ENCODE measurements around the gene CDH23.
A peak's percentile ranks its signal among the peaks of the same experiment; 100 is the strongest.

Gene CDH23

GRCh38 chr10:71767420-71768035, 370.8 kb downstream of the CDH23 start:
- DNase-seq: no peak

- DNase-seq: no peak
Measured at GRCh38 chr10:71769279-71769823, 372.6 kb downstream of the CDH23 start.

DNA sequence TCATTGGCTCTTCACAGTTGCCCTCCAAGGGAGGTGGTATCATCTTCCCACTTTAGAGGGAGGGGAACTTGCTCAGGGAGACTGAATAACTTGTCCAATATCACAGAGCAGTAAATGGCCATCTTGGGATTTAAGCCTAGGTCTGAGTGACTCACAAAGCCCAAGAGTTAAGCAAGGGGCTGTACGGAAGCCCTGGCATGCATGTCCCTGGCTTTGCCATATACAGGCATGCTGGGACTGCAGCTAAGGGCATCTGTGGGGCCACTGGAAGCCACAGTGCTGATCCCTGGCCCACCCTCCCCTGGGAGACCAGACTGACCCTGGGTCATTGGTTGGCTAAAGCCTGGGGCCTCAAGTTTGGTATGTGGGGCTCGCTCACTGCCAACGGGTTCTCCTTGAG, 373.5 kb downstream of the CDH23 start:
- no peak for DNase-seq

DNA sequence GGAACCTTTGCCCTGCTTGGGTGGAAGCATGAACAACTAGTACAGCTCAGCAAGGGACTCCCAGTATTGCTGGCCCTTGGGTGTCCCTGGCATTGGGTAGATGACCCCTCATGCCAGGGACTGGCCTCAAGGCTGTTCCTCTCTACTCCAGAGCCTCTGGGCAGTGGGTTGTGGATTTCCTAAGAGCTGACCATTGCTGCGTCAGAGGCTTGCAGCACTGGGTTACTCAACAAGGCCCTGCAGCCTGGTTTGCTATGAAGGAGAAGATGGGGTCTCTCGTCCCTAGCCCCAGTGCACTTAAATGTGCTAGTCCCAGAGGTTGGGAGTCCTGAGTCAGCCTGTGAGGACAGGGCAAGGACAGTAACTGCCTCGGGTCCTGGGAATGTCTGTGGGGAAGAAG, 374.1 kb downstream of the CDH23 start:
- no peak for DNase-seq

GRCh38 chr10:71771204-71771603, 374.5 kb downstream of the CDH23 start:
- DNase-seq: no peak

GRCh38 chr10:71771821-71772617, 375.3 kb downstream of the CDH23 start:
- peak; percentile 27 for DNase-seq

DNA sequence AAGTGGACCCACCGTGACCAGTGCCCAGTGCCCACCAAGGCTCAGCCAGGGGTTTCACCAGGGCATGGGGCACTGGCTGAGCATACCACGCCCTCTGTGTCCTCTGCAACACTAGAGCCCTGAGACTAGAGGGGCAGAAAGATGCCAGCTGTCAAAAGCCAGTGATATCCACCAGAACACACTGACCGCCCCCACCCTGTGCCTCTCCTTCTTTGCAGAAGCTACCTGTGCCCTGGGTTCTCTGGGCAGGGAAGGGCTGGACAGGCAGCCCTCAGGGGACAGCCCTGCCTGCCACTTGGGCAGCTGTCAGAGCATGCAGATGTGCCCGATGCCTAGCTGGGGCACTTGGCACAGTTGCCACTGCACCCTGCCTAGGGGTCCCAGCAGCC, 376.1 kb downstream of the CDH23 start:
- DNase-seq: no peak

GRCh38 chr10:71773221-71773971, 376.7 kb downstream of the CDH23 start, which contains the start of gene VSIR:
Gene VSIR (minus strand): TSS chr10:71773520. CDS start chr10:71773439, 81 bp downstream.
- peak; percentile 91 for DNase-seq

- DNase-seq: no peak
Measured at GRCh38 chr10:71774916-71775702, 378.4 kb downstream of the CDH23 start.

GRCh38 chr10:71776481-71776925, 379.8 kb downstream of the CDH23 start:
- no peak for DNase-seq

GRCh38 chr10:71777213-71777985, 380.7 kb downstream of the CDH23 start:
- no peak for DNase-seq

- DNase-seq: no peak
Measured at GRCh38 chr10:71778071-71778825, 381.5 kb downstream of the CDH23 start.

GRCh38 chr10:71779641-71780040, 382.9 kb downstream of the CDH23 start:
- no peak for DNase-seq

GRCh38 chr10:71780156-71780555, 383.4 kb downstream of the CDH23 start:
- DNase-seq: no peak

- no peak for DNase-seq
Measured at GRCh38 chr10:71780719-71781118, 384.0 kb downstream of the CDH23 start.

DNA sequence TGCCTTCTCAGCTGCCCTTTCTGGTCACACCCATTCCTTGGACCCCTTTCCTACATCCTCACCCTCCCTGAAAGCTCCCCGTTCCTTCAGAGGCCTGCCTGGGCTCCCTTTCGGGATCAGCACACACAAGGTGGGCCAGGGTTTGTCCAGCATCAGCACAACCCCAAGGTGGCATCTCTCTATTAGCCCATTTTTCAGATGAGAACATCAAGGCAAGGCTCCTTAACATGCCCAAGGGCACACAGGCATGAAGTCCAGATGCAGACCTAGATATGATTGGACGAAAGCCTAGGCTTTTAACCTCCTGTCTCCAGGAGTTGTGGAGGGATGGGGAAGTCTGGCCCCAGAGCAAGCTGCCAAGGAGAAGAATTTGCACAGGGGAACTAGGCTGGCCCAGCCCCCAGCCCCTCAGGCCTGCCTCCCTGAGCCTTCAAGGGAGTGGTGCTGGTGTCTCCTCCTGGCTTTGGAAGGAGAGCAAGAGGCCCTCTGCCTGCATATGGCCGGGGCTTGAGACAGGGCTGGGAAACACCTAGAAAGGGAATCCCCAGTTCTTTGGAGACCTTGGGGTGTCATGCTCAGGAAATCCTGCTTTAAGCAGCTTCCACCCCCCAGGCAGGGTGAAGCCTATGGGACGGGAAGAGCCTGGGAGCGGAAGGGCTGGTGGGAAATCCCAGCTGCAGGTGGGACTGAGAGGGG, 385.6 kb downstream of the CDH23 start:
- DNase-seq: no peak

DNA sequence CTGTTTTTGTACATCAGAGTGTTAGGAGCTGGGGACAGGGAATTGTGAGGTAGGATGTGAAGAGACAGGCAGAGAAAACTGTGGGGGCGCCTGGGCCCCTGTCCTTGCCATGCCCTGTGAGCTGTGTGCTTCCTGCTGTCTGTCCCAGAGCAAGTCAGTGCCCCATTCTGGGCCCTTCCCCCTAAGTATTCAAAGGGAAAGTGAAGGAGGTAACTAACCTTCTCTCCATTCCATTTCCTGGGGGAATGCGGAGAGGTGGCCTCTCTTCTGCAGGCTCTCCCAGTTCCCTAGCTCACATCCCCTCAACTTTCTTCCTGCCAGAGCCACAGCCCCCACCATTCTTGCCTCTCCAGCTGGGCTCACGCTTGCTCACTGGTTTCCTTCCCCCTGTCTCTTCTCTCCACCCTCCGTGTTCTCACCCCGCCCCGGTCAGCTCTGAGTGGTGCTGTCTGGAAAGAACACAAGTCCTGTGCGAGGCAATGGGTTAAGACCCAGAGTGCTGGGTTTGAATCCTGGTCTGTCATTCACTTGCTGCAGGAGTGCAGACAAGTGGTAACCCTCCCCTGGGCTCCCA, 386.3 kb downstream of the CDH23 start:
- no peak for DNase-seq

DNA sequence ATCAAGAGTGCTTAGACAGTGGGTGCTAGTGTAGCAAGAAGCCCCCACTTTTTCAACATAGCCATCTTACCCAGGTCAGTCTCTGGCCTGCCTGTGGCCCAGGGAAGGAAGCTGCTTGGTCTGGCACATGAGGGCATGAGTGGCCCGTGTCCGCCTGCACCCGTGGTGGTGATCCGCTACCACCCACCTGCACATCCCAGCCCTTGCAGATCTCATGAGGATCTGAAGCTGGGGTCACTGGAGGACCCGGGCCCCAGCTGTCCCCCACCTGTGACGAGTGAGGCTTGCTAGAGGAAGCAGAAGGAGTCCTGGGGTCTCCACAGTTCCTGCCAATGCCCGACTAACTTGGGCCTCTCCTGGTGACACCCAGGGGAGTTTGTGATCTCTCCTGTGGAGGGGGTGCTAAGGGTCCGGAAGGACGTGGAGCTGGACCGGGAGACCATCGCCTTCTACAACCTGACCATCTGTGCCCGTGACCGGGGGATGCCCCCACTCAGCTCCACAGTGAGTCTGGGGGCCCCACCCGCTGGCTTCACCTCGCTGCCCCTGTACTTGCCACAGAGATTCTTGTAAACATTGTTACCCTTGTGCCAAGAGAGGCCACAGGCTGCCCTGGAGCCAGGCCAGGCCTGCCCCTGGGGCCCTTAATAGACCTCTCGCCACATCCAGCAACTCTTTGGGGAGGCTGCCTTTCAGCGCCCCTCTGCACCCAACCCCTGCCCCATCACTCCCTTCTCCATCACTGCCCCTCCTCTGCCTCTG, 387.4 kb downstream of the CDH23 start:
- no peak for DNase-seq

GRCh38 chr10:71784679-71785272, 388.1 kb downstream of the CDH23 start:
- DNase-seq: no peak

Data from effector CD8-positive, alpha-beta T cell (primary cell).